ENCODE measurements around the gene PRKAB2.
"Not testable (repeated sequence)": the region's sequence is repeated elsewhere in the genome, so short reads cannot be mapped to it uniquely, and the experiment has no call there.

Gene PRKAB2

DNA sequence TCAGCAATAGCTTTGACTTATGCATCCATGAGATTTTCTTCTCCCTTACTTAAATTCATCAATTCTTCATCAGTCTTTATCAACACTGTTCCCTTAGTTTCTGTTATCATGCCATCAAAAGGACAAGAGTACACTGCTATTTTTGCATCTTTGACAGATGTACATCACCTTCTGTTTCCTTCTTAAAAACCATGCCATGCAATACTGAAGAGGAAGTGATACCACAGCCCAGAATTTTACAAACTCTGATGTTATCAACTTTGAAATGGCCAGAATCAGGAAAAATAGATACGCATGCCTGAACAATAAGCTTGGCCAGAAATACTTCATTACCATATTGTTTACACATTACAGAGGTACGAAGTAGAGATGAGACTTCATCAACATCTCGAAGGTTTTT, 31.8 kb upstream of the PRKAB2 start:
- Histone ChIP-seq H3K9me3 (no peaks in the 10 kb centered on the region), H3K4me3 (no peak overlapping the region), H3K27me3 (ENCODE audit: low read depth) (no peaks in the 10 kb centered on the region), H3K36me3 (replicated peaks) (no peaks in the 10 kb centered on the region), H3K4me1 (no peaks in the 10 kb centered on the region)
- no peak for DNase-seq (ENCODE audit: low spot score in 2 of 2)
- in situ Hi-C loops (cut with MboI; ENCODE audit: low sequenced_read_pairs) = no loop called here

DNA sequence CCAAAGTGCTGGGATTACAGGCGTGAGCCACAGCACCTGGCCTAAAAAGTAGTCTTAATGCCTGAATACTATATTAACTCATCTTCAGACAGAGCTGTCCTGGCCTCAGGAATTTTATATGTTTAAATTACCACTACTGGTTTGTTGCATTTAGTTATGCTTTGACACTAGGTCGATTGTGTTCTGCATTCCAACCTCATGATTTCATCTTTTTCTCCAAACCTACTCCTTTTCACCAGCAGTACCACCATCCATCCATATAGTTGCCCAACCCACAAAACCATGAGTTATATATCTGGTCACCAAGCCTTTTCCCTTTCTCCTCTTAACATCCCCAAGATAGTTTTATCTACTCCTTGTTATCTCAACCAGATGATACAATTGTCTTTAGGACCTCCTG, 30.3 kb upstream of the PRKAB2 start:
- Histone ChIP-seq H3K9me3 (no peaks in the 10 kb centered on the region), H3K4me1 (no peaks in the 10 kb centered on the region), H3K36me3 (replicated peaks) (no peaks in the 10 kb centered on the region), H3K4me3 (no peak overlapping the region), H3K27me3 (ENCODE audit: low read depth) (no peaks in the 10 kb centered on the region)
- no peak for DNase-seq (ENCODE audit: low spot score in 2 of 2)
- in situ Hi-C loops (cut with MboI; ENCODE audit: low sequenced_read_pairs) = no loop called here

DNA sequence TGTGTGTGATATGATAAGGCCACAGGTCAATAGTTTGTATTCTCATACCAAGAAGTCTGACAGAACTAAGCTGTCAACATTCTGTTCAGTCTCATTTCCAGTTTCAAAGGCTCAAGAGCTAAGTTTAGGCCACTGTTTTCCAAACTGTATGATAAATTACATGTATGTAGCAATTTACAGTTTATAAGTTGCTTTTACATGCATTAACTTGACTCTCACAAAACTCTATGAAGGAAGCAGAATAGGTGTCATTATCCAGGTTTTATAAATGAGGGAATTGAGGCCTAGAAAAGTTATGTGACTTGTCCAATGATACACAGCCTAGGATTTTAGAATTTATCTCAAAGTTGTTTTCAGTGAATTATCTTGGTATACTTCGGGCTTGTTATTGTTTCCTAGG, 29.5 kb upstream of the PRKAB2 start:
- Histone ChIP-seq H3K4me3 (no peak overlapping the region), H3K27me3 (ENCODE audit: low read depth) (peaks cover under 1% of the 10 kb centered on the region; the same call in 1 of the 2 replicates), H3K9me3 (no peaks in the 10 kb centered on the region), H3K4me1 (no peaks in the 10 kb centered on the region), H3K36me3 (replicated peaks) (no peaks in the 10 kb centered on the region)
- in situ Hi-C loops (cut with MboI; ENCODE audit: low sequenced_read_pairs) = no loop called here
- no peak for DNase-seq (ENCODE audit: low spot score in 2 of 2)

DNA sequence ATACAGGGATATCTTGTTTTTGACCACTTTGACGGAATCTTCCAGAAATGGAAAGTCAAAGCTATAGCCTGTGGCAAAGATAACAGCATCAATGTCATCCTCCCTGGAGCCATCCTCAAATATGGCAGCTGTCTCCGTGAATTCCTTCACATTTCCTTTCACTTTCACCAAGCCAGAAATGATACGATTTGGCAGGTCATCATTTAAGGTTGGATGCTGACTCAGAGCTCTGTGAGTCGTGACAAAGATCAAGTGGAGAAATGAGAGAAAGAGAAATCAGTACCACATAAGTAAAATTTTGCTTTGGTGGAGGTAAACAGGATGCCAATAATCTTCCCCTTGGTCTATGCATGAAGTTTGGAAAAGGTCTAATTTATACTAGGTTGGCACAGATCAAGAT, 29.0 kb upstream of the PRKAB2 start:
- DNase-seq (ENCODE audit: low spot score in 2 of 2) = no peak
- H3K4me3 ChIP-seq = no peak overlapping the region
- in situ Hi-C loops (cut with MboI; ENCODE audit: low sequenced_read_pairs) = no loop called here

DNA sequence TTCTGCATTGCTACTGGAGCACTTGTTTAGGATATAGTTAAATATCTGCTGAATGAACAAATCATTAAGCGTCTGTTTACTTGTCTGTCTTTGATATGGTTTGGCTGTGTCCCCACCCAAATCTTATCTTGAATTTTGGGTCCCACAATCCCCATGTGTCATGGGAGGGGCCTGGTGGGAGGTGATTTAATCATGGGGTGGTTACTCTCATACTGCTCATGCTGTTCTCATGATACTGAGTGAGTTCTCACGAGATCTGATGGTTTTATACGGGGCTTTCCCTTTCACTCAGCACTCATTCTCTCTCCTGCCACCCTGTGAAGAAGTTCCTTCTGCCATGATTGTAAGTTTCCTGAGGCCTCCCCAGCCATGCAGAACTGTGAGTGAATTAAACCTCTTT, 25.1 kb upstream of the PRKAB2 start:
- in situ Hi-C loops (cut with MboI; ENCODE audit: low sequenced_read_pairs); H3K36me3 ChIP-seq (replicated peaks); DNase-seq (ENCODE audit: low spot score in 2 of 2); H3K27me3 ChIP-seq (ENCODE audit: low read depth); H3K4me1 ChIP-seq; H3K4me3 ChIP-seq; H3K9me3 ChIP-seq: not testable (repeated sequence)

More for the DNA sequence above, 29.0 kb upstream of the PRKAB2 start:
- Histone ChIP-seq H3K27me3 (ENCODE audit: low read depth) (peaks cover 4% of the 10 kb centered on the region; the same call in 1 of the 2 replicates), H3K36me3 (replicated peaks) (no peaks in the 10 kb centered on the region), H3K4me1 (no peaks in the 10 kb centered on the region), H3K9me3 (no peaks in the 10 kb centered on the region)

DNA sequence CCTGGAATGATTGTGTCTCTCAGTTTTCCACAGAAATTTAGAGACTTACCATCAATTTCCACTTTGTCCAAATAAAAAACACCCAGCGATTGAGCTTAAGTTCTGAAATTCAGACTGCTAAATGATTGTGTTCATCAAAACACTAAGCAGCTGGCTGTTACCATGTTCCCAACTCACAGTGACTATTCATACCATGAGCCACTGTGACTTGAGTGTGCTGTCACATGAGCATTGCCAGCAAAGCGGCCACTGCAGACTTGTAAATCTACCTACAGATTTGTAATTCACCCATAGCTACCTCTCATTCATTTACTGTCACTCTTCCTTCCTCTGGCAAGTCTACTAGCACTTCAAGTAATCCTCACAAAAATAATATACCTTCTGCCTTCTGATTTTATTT, 17.2 kb upstream of the PRKAB2 start:
- H3K27me3 ChIP-seq (ENCODE audit: low read depth) = peaks cover 11% of the 10 kb centered on the region; the same call in 1 of the 2 replicates
- DNase-seq (ENCODE audit: low spot score in 2 of 2) = no peak
- in situ Hi-C loops (cut with MboI; ENCODE audit: low sequenced_read_pairs) = no loop called here
- H3K4me3 ChIP-seq = no peak overlapping the region
- H3K36me3 ChIP-seq (replicated peaks) = no peaks in the 10 kb centered on the region
- no peaks in the 10 kb centered on the region for H3K9me3 ChIP-seq
- peaks cover 2% of the 10 kb centered on the region; the same call in 1 of the 2 replicates for H3K4me1 ChIP-seq

DNA sequence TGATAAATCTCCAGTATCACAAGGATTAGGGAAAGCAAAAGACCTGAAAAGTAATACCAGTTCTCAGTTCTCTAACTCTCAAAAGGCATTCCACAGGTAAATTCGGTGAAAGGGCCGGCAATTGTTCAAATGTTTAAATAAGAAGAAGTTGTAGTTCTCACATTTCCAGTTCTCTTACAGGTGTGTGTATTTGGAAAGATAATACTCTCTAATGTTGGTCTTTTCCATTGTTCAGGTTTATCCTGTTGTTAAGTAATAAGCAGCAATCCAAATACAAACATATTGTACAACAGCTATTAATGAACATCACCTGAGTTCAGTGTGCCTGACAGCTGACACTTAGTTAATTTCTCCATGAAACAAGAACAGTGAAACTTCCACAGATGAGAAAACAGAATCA, 13.2 kb upstream of the PRKAB2 start:
- no peaks in the 10 kb centered on the region for H3K36me3 ChIP-seq (replicated peaks)
- H3K4me3 ChIP-seq = no peak overlapping the region
- in situ Hi-C loops (cut with MboI; ENCODE audit: low sequenced_read_pairs) = no loop called here
- no peaks in the 10 kb centered on the region for H3K9me3 ChIP-seq
- peaks cover 2% of the 10 kb centered on the region; the same call in 1 of the 2 replicates for H3K4me1 ChIP-seq
- no peak for DNase-seq (ENCODE audit: low spot score in 2 of 2)
- peaks cover 11% of the 10 kb centered on the region; the same call in 1 of the 2 replicates for H3K27me3 ChIP-seq (ENCODE audit: low read depth)

DNA sequence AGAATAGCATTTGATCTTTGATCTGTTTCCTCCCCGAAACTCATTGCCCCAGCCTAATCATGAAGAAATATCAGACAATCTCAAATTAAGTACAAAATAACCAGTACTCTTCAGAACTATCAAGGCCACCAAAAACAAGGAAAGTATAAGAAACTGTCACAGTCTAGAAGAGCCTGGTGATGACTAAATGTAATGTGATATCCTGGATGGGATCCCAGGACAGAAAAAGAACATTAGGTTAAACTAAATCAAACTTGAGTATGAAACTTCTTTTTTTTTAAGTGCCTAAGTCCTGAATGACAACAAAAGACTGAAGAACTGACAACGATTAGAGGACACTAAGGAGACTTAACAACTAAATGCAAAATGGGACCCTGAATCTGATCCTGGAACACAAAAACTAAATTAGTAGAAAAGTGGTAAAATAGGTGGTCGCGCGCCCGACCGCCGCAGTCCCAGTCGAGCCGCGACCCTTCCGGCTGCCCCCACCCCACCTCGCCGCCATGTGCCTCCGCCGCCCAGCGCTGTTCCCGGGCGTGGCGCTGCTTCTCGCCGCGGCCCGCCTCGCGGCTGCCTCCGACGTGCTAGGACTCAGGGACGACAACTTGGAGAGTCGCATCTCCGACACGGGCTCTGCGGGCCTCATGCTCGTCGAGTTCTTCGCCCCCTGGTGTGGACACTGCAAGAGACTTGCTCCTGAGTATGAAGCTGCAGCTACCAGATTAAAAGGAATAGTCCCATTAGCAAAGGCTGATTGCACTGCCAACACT, 5.5 kb upstream of the PRKAB2 start:
- in situ Hi-C loops (cut with MboI; ENCODE audit: low sequenced_read_pairs) = no loop called here
- Histone ChIP-seq H3K9me3 (no peaks in the 10 kb centered on the region), H3K4me3 (no peak overlapping the region), H3K4me1 (peaks cover 5% of the 10 kb centered on the region; the same call in 1 of the 2 replicates), H3K36me3 (replicated peaks) (no peaks in the 10 kb centered on the region), H3K27me3 (ENCODE audit: low read depth) (no peaks in the 10 kb centered on the region)
- no peak for DNase-seq (ENCODE audit: low spot score in 2 of 2)

DNA sequence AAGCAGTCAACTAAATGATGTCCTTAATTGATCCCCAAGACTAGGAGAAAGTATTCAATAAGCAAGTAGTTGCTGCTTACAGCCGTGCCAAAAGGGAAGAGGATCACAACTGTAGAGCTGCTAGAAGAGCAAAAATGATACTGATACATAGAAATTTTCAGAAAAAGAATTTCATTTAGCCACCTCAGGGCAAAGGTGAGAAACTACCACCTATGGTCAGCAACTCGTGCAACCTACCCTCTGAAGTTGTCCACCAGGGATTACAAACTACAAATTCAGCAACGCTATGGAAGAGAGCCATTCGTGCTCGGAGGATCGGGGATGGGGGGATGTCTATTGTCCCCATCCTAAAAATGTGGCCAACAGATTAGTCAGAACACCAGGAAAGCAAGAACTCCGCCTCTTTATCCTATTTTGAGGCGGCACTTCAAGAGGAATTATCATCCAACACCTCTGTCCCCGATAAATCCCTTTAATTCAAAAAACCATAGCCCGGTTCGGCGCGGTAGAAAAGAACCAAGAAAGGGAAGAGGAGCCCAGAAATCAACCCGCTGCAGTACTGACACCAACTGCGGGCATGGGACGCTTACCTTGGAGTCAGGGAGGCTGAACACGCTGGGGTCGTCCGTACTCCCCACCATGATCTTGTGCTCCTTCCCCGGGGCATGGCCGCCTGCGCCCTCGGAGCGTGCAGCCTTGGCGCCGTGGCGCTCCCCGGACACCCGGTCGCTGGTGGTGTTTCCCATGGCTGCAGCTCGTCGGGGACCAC, 687 bp downstream of the PRKAB2 start:
- Histone ChIP-seq H3K4me1 (peaks cover 30% of the 10 kb centered on the region), H3K9me3 (no peaks in the 10 kb centered on the region), H3K27me3 (ENCODE audit: low read depth) (no peaks in the 10 kb centered on the region), H3K36me3 (replicated peaks) (peaks cover 10% of the 10 kb centered on the region), H3K4me3 (peak overlapping the region; percentile 93)
- in situ Hi-C loops (cut with MboI; ENCODE audit: low sequenced_read_pairs) = loop anchor here (5.0 kb wide), 1 partner anchor 71 kb away; the partner anchor contains the start of gene CHD1L
- peak; percentile 20 to 21 for DNase-seq (ENCODE audit: low spot score in 2 of 2)

DNA sequence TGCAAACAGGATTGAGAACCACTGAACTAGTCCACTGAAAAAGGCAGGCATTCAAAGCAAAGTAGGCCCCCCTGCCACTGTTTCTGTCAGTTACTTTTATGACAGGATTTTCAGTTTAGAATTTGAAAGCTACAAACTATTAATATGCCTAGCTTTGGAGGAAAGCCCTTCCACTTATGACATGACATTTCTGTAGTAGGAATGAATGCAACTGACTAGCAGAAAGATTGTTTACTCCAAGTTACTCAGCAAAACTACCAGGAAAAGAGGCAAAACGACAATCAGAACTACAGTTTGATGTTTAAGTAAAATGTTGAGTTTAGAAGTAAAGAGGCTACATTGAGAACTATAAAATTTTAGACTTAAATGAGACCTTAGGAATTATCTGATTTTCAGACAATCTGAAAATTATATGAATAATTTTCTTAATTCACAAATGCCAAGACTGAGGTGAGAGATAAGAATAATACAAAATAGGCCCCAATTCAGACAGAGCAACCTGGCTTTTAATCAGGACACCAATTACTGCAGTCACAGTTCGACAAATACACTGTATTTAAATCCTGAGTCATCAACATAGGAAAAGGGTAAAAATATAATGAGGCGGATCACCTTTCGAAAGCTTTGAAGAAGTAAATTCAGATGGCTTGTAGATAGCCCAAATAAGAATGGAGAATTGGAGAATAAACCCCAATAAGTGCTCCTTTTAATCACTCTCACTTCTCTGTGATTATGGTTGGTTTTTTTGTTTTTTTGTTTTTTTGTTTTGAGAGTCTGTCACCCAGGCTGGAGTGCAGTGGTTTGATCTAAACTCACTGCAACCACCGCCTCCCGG, 2.2 kb downstream of the PRKAB2 start:
- Histone ChIP-seq H3K4me3 (peak overlapping the region; percentile 93), H3K36me3 (replicated peaks) (peaks cover 24% of the 10 kb centered on the region), H3K4me1 (peaks cover 30% of the 10 kb centered on the region), H3K27me3 (ENCODE audit: low read depth) (no peaks in the 10 kb centered on the region), H3K9me3 (no peaks in the 10 kb centered on the region)
- in situ Hi-C loops (cut with MboI; ENCODE audit: low sequenced_read_pairs) = loop anchor here (5.0 kb wide), 1 partner anchor 72 kb away; the partner anchor contains the start of gene CHD1L
- peak in 1 of 2 experiments; percentile 28 for DNase-seq (ENCODE audit: low spot score in 2 of 2)

DNA sequence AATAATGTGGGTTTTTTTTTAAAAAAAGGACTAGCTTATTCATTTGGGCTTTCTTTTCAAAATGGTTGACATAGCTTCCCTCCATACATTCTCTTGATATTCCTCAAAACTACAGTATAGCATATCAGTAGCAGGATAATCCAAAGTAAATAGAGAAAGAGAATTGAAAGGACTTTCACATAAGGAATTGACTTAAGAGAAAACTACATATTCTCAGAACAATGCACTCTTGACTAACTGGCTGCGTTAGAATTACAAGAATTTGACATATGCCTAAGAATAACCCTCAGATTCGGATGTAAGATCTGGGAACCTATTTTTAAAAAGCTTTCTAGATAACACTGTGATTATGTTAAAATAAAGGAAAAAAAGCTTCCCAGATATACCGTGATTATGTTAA, 3.1 kb downstream of the PRKAB2 start:
- no peaks in the 10 kb centered on the region for H3K9me3 ChIP-seq
- no peak overlapping the region for H3K4me3 ChIP-seq
- peaks cover 30% of the 10 kb centered on the region for H3K4me1 ChIP-seq
- in situ Hi-C loops (cut with MboI; ENCODE audit: low sequenced_read_pairs) = no loop called here
- peak in 1 of 2 experiments; percentile 59 for DNase-seq (ENCODE audit: low spot score in 2 of 2)
- peaks cover 29% of the 10 kb centered on the region for H3K36me3 ChIP-seq (replicated peaks)
- no peaks in the 10 kb centered on the region for H3K27me3 ChIP-seq (ENCODE audit: low read depth)

DNA sequence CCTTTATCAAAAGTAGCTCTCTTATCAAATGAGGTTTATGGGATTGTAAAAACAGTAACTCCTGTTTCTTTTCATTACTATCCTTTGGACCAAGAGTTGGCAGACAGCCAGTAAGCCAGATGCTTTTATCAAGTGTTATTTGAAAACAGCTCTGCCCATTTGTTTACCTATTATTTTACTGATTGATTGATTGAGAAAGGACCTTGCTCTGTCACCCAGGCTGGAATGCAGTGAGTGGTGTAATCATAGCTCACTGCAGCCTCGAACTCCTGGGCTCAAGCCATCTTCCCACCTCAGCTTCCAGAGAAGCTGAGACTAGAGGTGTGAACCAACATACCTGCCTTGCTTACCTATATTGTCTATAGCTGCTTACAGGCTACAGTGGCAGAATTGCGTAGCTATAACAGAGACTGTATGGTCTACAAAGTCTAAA, 3.6 kb downstream of the PRKAB2 start:
- in situ Hi-C loops (cut with MboI; ENCODE audit: low sequenced_read_pairs) = no loop called here
- Histone ChIP-seq H3K36me3 (replicated peaks) (peaks cover 31% of the 10 kb centered on the region), H3K4me3 (no peak overlapping the region), H3K9me3 (no peaks in the 10 kb centered on the region), H3K4me1 (peaks cover 30% of the 10 kb centered on the region), H3K27me3 (ENCODE audit: low read depth) (no peaks in the 10 kb centered on the region)
- DNase-seq (ENCODE audit: low spot score in 2 of 2) = peak in 1 of 2 experiments; percentile 62

DNA sequence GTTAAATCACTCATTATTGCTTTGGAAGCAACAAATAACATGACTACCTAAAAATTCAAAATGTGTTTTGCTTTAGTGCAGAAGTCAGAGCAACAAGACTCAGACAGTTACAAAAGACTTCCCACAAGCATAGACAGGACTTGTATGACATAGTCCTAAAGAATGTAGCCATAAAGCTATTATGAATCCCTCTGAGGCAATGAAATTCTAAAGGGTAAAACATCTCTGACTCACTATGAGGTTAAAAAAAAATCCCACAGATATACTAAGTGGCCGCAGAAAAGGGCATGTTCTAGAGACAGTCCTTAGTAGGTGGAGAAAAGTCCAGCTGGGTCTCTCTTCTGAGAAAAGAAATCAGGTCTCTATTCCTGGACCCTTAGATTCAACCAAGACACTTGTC, 4.9 kb downstream of the PRKAB2 start:
- Histone ChIP-seq H3K27me3 (ENCODE audit: low read depth) (no peaks in the 10 kb centered on the region), H3K36me3 (replicated peaks) (peaks cover 31% of the 10 kb centered on the region), H3K9me3 (no peaks in the 10 kb centered on the region), H3K4me1 (peaks cover 24% of the 10 kb centered on the region), H3K4me3 (no peak overlapping the region)
- no peak for DNase-seq (ENCODE audit: low spot score in 2 of 2)
- in situ Hi-C loops (cut with MboI; ENCODE audit: low sequenced_read_pairs) = no loop called here
